ENCODE results near the gene INHA.

The INHA gene

DNA sequence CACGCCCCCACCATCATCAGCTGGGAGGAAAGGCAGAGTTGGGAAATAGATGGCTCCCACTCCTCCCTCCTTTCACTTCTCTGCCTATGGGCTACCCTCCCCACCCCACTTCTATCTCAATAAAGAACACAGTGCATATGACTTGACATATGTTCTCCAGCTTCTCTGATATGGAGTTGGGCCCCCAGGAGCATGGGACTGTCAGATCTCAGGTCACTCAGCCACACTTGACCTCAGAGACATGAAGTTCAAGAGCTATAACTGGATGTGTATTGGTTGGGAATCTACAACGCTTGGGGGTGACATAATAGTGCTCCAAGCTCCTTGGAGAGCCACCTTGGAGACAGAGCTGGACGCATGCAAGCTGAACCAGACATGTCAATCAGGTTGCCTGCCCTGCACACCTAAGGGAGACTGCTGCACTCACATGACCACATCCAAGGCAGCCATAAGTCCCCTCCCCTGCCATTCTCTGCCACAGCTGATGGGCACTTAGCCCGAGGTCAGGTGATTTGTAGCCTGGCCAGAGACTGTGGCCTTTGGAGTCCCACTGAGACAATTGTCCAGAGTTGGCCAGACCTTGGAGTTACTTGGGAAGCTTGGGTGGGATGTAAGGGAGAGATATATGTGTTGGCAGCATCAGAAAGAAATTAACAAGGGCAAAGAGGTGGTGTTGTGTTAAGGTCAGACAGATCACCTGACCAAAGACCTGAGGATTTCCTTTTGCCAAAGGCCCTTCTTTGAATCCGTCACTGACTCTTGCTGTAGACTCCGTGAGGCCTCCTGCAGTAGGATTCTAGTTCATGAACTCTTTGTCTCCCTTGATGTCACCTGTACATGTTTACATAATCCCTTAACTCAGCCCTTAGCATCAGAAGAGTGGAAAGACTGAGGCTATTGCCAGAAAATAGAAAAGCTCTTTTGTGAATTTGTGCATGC, 3.7 kb downstream of the INHA start:
- no peak for DNase-seq

GRCh38 chr2:219576505-219577388, 4.6 kb downstream of the INHA start:
- no peak for DNase-seq

- no peak for DNase-seq
Measured at GRCh38 chr2:219578811-219579613, 6.9 kb downstream of the INHA start.

DNA sequence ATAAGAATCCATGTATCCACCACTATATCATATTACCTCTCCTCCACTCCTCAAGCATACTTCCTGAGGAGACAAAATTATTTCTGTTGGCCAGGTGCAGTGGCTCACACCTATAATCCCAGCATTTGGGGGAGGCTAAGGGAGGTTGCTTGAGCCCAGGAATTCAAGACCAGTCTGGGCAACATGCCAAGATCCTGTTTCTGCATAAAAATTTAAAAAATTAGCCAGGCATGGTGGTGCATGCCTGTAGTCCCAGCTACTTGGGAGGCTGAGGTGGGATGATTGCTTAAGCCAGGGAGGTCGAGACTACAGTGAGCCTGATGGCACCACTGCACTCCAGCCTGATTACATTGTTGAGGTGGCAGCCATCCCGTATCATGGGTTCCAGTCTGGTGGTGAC, 9.2 kb downstream of the INHA start:
- DNase-seq, result no peak

GRCh38 chr2:219591091-219591490, 19.0 kb downstream of the INHA start:
- no peak for DNase-seq

GRCh38 chr2:219592736-219593135, 20.6 kb downstream of the INHA start:
- no peak for DNase-seq

DNA sequence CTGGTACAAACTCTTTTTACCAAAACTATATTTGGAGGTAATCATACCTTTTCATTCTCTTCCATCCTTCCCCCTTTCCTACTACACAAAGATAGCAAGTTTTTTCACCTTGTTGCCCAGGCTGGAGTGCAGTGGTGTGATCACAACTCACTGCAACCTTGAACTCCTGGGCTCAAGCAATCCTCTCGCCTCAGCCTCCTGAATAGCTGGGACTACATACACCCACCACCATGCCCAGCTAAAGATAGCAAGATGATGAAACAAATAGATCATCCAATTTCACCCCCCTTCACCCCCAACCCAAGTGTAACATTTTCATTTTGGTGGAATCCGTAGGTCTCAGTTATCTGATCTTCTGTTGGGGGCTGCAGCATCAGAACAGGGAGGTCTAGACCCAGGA, 21.0 kb downstream of the INHA start:
- no peak for DNase-seq

DNA sequence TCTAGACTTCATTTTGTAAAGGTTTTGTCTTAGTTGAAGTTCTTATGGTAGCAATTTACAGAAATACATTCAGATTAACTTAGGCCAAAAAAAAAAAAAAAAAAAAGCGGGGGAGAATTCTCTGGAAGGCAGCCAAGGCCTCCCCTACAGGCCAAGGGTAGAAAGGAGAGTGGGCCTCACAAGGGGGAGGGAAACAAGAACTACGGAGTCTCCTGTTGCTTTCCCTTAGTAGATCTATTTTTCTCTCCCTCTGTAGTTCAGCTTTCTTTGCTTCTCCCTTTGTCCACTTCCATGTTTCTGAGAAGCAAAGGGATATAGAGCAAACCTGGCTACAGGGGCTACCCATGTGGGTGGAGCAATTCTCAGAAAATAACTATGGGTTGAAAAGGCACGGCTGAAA, 23.1 kb downstream of the INHA start:
- no peak for DNase-seq

DNA sequence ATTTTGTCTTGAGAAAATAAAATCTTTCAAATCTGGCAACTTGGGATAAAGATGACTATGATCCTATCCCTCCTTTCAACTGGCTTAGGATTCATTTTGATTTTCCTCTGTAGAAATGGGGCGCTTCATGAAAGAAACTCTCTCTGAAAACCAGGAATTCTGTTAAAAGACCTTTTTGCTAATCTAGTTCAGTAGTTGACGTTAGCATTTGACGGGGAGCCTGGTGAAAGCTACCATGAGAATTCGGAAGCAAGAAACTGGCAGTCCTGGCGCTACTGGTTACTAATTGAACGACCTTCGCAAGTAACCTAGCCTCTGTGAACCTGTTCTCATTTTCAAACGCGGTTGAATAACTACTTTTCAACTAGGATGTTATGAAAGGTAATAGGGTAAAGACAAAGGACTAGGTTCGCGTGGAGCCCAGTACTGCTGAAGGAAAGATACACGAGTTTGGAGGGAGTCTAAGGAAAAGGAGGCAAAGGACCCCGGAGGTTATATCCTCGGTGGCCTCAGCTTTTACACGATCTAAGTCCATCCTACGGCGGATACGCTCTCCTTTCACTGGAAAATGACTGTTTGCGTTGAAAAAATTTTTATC, 24.9 kb downstream of the INHA start:
- no peak for DNase-seq

GRCh38 chr2:219597552-219598307, 25.6 kb downstream of the INHA start, which contains the start of gene STK11IP:
TSS of gene STK11IP (plus strand) at chr2:219597857. CDS start at chr2:219598120, 263 bp downstream.
- peak; percentile 87 for DNase-seq

- no peak for DNase-seq
Measured at GRCh38 chr2:219598308-219599078, 26.4 kb downstream of the INHA start.

DNA sequence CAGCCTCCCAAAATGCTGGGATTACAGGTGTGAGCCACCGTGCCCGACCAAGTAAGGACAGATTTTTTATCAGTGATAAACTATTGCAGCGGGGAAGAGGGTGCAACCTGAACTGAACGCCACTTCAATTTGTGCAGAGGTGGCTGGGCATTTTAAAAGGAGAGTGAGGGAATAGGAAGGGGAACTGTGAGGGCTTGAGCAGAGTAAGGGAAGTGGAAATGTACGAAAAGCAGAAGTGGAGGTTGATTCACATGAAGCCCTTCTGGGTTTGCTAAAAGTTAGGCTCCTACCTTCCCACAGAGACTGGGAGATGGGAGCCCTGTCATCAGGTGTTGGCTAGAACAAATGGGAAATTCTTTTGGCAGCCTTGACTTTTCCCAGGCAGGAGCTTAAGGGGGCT, 31.7 kb downstream of the INHA start:
- no peak for DNase-seq

- no peak for DNase-seq
Measured at GRCh38 chr2:219605607-219605954, 33.5 kb downstream of the INHA start.

- no peak for DNase-seq
Measured at GRCh38 chr2:219607931-219608330, 35.8 kb downstream of the INHA start.

GRCh38 chr2:219608399-219608964, 36.4 kb downstream of the INHA start:
- DNase-seq, result no peak

DNA sequence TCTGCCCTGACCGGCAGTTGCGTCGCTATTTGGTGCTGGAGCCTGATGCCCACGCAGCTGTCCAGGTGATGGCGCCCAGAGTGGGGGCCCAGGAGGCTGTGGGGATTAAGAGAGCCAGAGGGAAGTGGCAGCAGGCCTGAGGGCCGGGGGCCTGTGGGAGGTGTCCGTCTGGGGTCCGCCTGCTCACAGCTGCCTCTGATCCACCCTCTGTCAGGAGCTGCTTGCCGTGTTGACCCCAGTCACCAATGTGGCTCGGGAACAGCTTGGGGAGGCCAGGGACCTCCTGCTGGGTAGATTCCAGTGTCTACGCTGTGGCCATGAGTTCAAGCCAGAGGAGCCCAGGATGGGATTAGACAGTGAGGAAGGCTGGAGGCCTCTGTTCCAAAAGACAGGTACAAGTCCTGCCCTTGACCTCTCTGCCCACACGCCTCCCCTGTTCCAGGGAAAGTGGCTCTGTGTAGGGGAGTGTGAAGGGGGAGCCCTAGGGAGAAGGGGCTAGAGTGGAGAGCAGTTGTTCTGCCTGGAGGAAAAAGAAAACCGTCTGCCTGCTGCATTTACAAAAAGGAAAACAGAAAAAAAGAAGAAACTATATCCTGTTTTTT, 37.1 kb downstream of the INHA start:
- no peak for DNase-seq

DNA sequence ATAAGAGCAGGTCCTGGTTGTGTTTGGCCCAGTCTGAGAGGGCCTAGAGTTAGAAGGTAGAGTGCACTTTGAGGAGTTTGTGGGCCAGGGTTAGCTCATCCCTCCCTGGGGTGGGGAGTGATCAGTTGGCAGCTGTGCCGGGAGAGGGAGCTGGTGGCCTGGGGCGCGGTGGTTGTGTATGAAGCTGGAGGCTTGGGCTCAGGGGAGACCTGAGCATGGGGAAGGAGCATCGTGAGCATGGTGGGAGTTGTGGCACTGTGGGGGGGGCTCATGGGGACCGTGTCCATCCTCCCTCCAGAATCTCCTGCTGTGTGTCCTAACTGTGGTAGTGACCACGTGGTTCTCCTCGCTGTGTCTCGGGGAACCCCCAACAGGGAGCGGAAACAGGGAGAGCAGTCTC, 39.2 kb downstream of the INHA start:
- no peak for DNase-seq

DNA sequence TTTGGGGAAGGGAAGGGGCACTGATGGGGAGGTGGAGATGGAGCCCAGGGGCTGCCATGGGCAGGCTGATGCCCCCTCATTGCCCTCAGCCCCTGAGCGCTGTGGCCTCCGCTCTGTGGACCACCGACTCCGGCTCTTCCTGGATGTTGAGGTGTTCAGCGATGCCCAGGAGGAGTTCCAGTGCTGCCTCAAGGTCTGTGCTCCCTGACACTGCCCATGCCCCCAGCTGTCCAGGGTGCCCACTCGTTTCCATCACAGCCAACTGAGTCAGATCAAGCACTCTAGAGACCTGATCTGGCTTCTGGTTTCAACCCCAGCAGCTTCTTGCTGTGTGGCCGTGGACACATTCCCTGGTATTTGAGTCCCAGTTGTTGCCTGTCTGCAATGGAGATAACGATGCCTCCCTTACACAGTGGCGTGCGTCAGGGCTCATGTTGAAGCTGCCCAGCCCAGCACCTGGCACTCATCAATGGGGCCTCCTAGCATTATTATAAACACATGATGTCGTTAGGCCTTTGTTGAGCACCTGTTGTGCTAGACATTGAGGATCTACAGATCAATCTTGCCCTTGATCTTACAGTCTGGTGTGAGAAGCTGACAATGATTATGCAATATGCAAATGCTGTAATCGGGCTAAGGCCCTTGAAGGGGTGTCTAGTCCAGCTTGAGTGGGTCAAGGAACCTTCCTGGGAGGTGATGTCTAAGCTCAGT, 39.9 kb downstream of the INHA start:
- DNase-seq, result no peak

GRCh38 chr2:219612577-219613286, 40.6 kb downstream of the INHA start:
- peak; percentile 13 for DNase-seq

Measured in NK-92 treated with Interleukin-12 subunit alpha and Interleukin-12 subunit beta, amount 100 ng/mL, for 24 hours (cell line).